Measurements from ENCODE around the gene ZFP30. TPM values are rescaled to one million over a fixed set of nuclear protein-coding genes. Genes with fewer than 3 reads are reported as not detected.

Gene ZFP30
- total and polyA plus RNA-seq, 2 donors (not counting 1 experiment from before 2014, with no cell fraction given), result 3.2 to 27.0 TPM

GRCh38 chr19:37593996-37594303 lies 61.3 kb downstream of the ZFP30 start:
- peak overlapping the region; percentile 99 for H3K27ac Mint-ChIP-seq
- Histone ChIP-seq H3K9me3 (ENCODE audit: control extremely low read depth in 1 of 3, control insufficient read depth in 2 of 3, insufficient read depth in 1 of 3, low read length in 2 of 3) (peaks cover 8 to 26% (median 12%) of the 10 kb centered on the region in 3 donors), H3K79me2 (ENCODE audit: control insufficient read depth, insufficient read depth, low read length) (peaks cover 22% of the 10 kb centered on the region), H3K4me3 (ENCODE audit: control extremely low read depth in 1 of 5, extremely low read depth in 1 of 5, insufficient read depth in 1 of 5, low read depth in 2 of 5, low read length in 4 of 5) (peak overlapping the region; percentile 67 to 88 (median 87)), H4K20me1 (ENCODE audit: control insufficient read depth, insufficient read depth, low read length, poor library complexity, severe bottlenecking) (no peaks in the 10 kb centered on the region), H3K4me2 (replicated peaks; ENCODE audit: low read depth, low read length, poor library complexity, severe bottlenecking) (peak overlapping the region; percentile 82), H3K36me3 (replicated peaks in 1 of 2; ENCODE audit: control extremely low read depth in 1 of 2, control insufficient read depth in 1 of 2, extremely low read depth in 1 of 2, insufficient read depth in 2 of 2, low read length in 1 of 2) (peaks cover 0 to 8% of the 10 kb centered on the region in 2 experiments), H3K27me3 (replicated peaks in 1 of 4; ENCODE audit: control extremely low read depth in 1 of 4, control insufficient read depth in 3 of 4, insufficient read depth in 4 of 4, low read length in 3 of 4) (no peaks in the 10 kb centered on the region), H3K4me1 (ENCODE audit: control insufficient read depth in 2 of 2, insufficient read depth in 2 of 2, low read length in 2 of 2) (peaks cover 11 to 14% of the 10 kb centered on the region in 2 donors), H2AFZ (ENCODE audit: insufficient read depth, low read depth, low read length, poor library complexity, severe bottlenecking) (peak overlapping the region; percentile 90), H3K9ac (ENCODE audit: low read length) (peak overlapping the region; percentile 94), H3K27ac (ENCODE audit: low read length in 2 of 2) (peak overlapping the region; percentile 93 to 96)
- ChIA-PET POLR2A (interaction anchor here (0.6 to 2.5 kb wide), 7 partner anchors 61 to 1105 kb away, joined by 3 to 8 read pairs (median 4); partner anchors contain the start of genes ZNF527, ZNF566, ZNF570 and ZNF793), CTCF (interaction anchor here (0.9 to 1.5 kb wide), 3 partner anchors 42 to 125 kb away, joined by 3 to 4 read pairs (median 3); partner anchors contain the start of genes ZNF570 and ZNF607)
- TF ChIP-seq CTCF (IDR thresholded peaks at IDR 0.05) (no peak), EZH2 (IDR thresholded peaks at IDR 0.05; ENCODE audit: borderline replicate concordance, insufficient read depth, low read depth, low read length, poor library complexity, severe bottlenecking) (no peak)
- peaks cover 25% of the 10 kb centered on the region for H3K4me1 Mint-ChIP-seq
- intact Hi-C loops (cut with micrococcal nuclease), result loop anchor here (1.0 to 10.0 kb wide), 12 partner anchors 62 to 1949 kb away; partner anchors contain the start of genes COX6B1, ETV2, ZNF260 and ZNF345
- H3K9me3 Mint-ChIP-seq (ENCODE audit: insufficient read depth), result peaks cover 4% of the 10 kb centered on the region
- 0% methylated on average over 7 of the region's 9 CpGs for WGBS (ENCODE audit: insufficient coverage)
- DNase-seq, result no peak
- H3K4me3 Mint-ChIP-seq, result peak overlapping the region; percentile 99
- no peak for ATAC-seq (ENCODE audit: low read depth)
- H3K27me3 Mint-ChIP-seq, result no peaks in the 10 kb centered on the region

- no peak overlapping the region for H2AFZ ChIP-seq (ENCODE audit: insufficient read depth, low read depth, low read length, poor library complexity, severe bottlenecking)
- no peaks in the 10 kb centered on the region for H3K4me1 ChIP-seq (ENCODE audit: control insufficient read depth in 2 of 2, insufficient read depth in 2 of 2, low read length in 2 of 2)
- H3K27ac ChIP-seq (ENCODE audit: low read length in 2 of 2), result no peak overlapping the region
- H3K9me3 ChIP-seq (ENCODE audit: control extremely low read depth in 1 of 3, control insufficient read depth in 2 of 3, insufficient read depth in 1 of 3, low read length in 2 of 3), result peaks cover 31 to 72% (median 39%) of the 10 kb centered on the region in 3 donors
- intact Hi-C loops (cut with micrococcal nuclease), result no loop called here
- Mint-ChIP-seq H3K27ac (no peak overlapping the region), H3K27me3 (no peaks in the 10 kb centered on the region), H3K9me3 (ENCODE audit: insufficient read depth) (peaks cover 21% of the 10 kb centered on the region), H3K4me1 (no peaks in the 10 kb centered on the region), H3K4me3 (no peak overlapping the region)
- ATAC-seq (ENCODE audit: low read depth), result no peak
- H4K20me1 ChIP-seq (ENCODE audit: control insufficient read depth, insufficient read depth, low read length, poor library complexity, severe bottlenecking), result no peaks in the 10 kb centered on the region
- DNase-seq, result no peak
- CTCF ChIA-PET, result no interaction called here
- peaks cover 28 to 55% of the 10 kb centered on the region in 2 experiments for H3K36me3 ChIP-seq (replicated peaks in 1 of 2; ENCODE audit: control extremely low read depth in 1 of 2, control insufficient read depth in 1 of 2, extremely low read depth in 1 of 2, insufficient read depth in 2 of 2, low read length in 1 of 2)
- no peak overlapping the region for H3K9ac ChIP-seq (ENCODE audit: low read length)
- 100% methylated on average over 1 of the region's 2 CpGs for WGBS (ENCODE audit: insufficient coverage)
- H3K4me2 ChIP-seq (replicated peaks; ENCODE audit: low read depth, low read length, poor library complexity, severe bottlenecking), result no peak overlapping the region
- POLR2A ChIA-PET, result no interaction called here
- peaks cover 65% of the 10 kb centered on the region for H3K79me2 ChIP-seq (ENCODE audit: control insufficient read depth, insufficient read depth, low read length)
- H3K4me3 ChIP-seq (ENCODE audit: control extremely low read depth in 1 of 5, extremely low read depth in 1 of 5, insufficient read depth in 1 of 5, low read depth in 2 of 5, low read length in 4 of 5), result no peak overlapping the region
- H3K27me3 ChIP-seq (replicated peaks in 1 of 4; ENCODE audit: control extremely low read depth in 1 of 4, control insufficient read depth in 3 of 4, insufficient read depth in 4 of 4, low read length in 3 of 4), result no peaks in the 10 kb centered on the region
- TF ChIP-seq CTCF (IDR thresholded peaks at IDR 0.05) (no peak), EZH2 (IDR thresholded peaks at IDR 0.05; ENCODE audit: borderline replicate concordance, insufficient read depth, low read depth, low read length, poor library complexity, severe bottlenecking) (no peak)
Measured at GRCh38 chr19:37583340-37583739, 71.9 kb downstream of the ZFP30 start.

Data from B cell (primary cell).